GM12878 (cell line): ENCODE data around the gene KASH5.

Source experiments
- CTCF ChIP-seq, 3 experiments: IDR thresholded peaks in 2 of 3; conservative IDR thresholded peaks in 1 of 3; 2 replicates each; pipeline ENCODE4 v1.5.1; 2011; ENCODE audit warnings: low read depth in 3 of 3, low read length in 3 of 3, mild to moderate bottlenecking in 3 of 3, control low read depth in 2 of 3, moderate library complexity in 2 of 3, inconsistent platforms in 1 of 3, mixed read lengths in 1 of 3; ENCODE audit not compliant: control insufficient read depth in 2 of 3, insufficient read depth in 1 of 3; ENCODE audit errors: extremely low read depth in 1 of 3
- GATAD2B ChIP-seq: fragments of 450-650 bp; conservative IDR thresholded peaks from 2 replicates; pipeline ENCODE4 v1.6.1; 2017; ENCODE audit warnings: low read depth, mild to moderate bottlenecking, moderate library complexity
- PAX8 ChIP-seq: fragments of 450-650 bp; IDR thresholded peaks from 2 replicates; pipeline ENCODE4 v1.6.1; 2017; ENCODE audit warnings: mild to moderate bottlenecking, moderate library complexity
- POLR2AphosphoS5 ChIP-seq: IDR thresholded peaks from 2 replicates; pipeline ENCODE4 v1.6.1; 2011; ENCODE audit warnings: mild to moderate bottlenecking, low read length, inconsistent platforms
- RAD21 ChIP-seq: IDR thresholded peaks from 2 replicates; pipeline ENCODE4 v1.6.1; 2011; ENCODE audit warnings: mild to moderate bottlenecking, low read depth, low read length, moderate library complexity; ENCODE audit not compliant: insufficient read depth
- RAD51 ChIP-seq: fragments of 450-650 bp; IDR thresholded peaks from 2 replicates; pipeline ENCODE4 v1.6.1; 2016; ENCODE audit warnings: moderate library complexity, mild to moderate bottlenecking, inconsistent platforms
- SIN3A ChIP-seq: IDR thresholded peaks from 2 replicates; pipeline ENCODE4 v1.6.1; 2012; ENCODE audit warnings: low read depth, low read length, improper control_type of control experiment
- TARDBP ChIP-seq: IDR thresholded peaks from 2 replicates; pipeline ENCODE4 v1.6.1; 2016; ENCODE audit warnings: borderline replicate concordance
- TCF3 ChIP-seq: IDR thresholded peaks from 2 replicates; pipeline ENCODE4 v1.6.1; 2012; ENCODE audit warnings: low read depth, mild to moderate bottlenecking, low read length, borderline replicate concordance; ENCODE audit not compliant: insufficient read depth
- ZBTB33 ChIP-seq: fragments of 450-650 bp; IDR thresholded peaks from 2 replicates; pipeline ENCODE4 v1.6.1; 2017; ENCODE audit warnings: mild to moderate bottlenecking
- ZNF274 ChIP-seq: IDR thresholded peaks from one replicate; pipeline ENCODE4 v1.8.0; 2011; ENCODE audit not compliant: insufficient read length, insufficient read depth

- TF ChIP-seq GATAD2B (peak; percentile 47; the same call in 1 of the 2 replicates), ZBTB33 (no peak), PAX8 (no peak), SIN3A (no peak), CTCF (IDR thresholded peaks at IDR 0.05 in 2 of 3, conservative IDR thresholded peaks at IDR 0.05 in 1 of 3; ENCODE audit: control insufficient read depth in 2 of 3, extremely low read depth in 1 of 3, insufficient read depth in 1 of 3, low read depth in 3 of 3, low read length in 3 of 3) (peak in 1 of 3 experiments; percentile 21; a peak in 1 of 6 replicates), ZNF274 (no peak), POLR2AphosphoS5 (peak; percentile 46; the same call in 1 of the 2 replicates), TCF3 (peak; percentile 79; the same call in 1 of the 2 replicates), TARDBP (no peak; the same call in 1 of the 2 replicates), RAD51 (peak; percentile 96), RAD21 (no peak)
These were observed 47.8 kb upstream of the KASH5 start for GRCh38 chr19:49340069-49340864.
